IPS-15b (cell line): ENCODE data around the gene CTNNBIP1.
"Not testable (repeated sequence)": the region's sequence is repeated elsewhere in the genome, so short reads cannot be mapped to it uniquely, and the experiment has no call there.

Experiments used
- H3K27me3 ChIP-seq: one replicate; pipeline ENCODE4 v1.6.1; 2013; ENCODE audit warnings: low read length; ENCODE audit not compliant: control insufficient read depth, insufficient read depth
- H3K36me3 ChIP-seq: one replicate; pipeline ENCODE4 v1.6.1; 2013; ENCODE audit warnings: low read length; ENCODE audit not compliant: control insufficient read depth, insufficient read depth
- H3K4me1 ChIP-seq: one replicate; pipeline ENCODE4 v1.6.1; 2013; ENCODE audit warnings: mild to moderate bottlenecking, low read length; ENCODE audit not compliant: control insufficient read depth, insufficient read depth
- H3K4me3 ChIP-seq: one replicate; pipeline ENCODE4 v1.5.1; 2013; ENCODE audit warnings: low read depth, low read length
- H3K9ac ChIP-seq: one replicate; pipeline ENCODE4 v1.6.1; 2013; ENCODE audit warnings: low read depth, mild to moderate bottlenecking, low read length
- H3K9me3 ChIP-seq: one replicate; pipeline ENCODE4 v1.6.1; 2013; ENCODE audit warnings: mild to moderate bottlenecking, low read length; ENCODE audit not compliant: control insufficient read depth, insufficient read depth

The CTNNBIP1 gene

GRCh38 chr1:9910076-9910422 is at the start of gene CTNNBIP1:
Gene CTNNBIP1 (minus strand): TSS chr1:9910269. CDS start chr1:9872064, 38,205 bp downstream.
- H3K4me1 ChIP-seq = peaks cover 7% of the 10 kb centered on the region
- H3K36me3 ChIP-seq = no peaks in the 10 kb centered on the region
- no peaks in the 10 kb centered on the region for H3K27me3 ChIP-seq
- no peaks in the 10 kb centered on the region for H3K9me3 ChIP-seq
- H3K9ac ChIP-seq = peak within 1 kb of the TSS; percentile 80
- peak within 1 kb of the TSS; percentile 76 for H3K4me3 ChIP-seq

- H3K27me3 ChIP-seq = no peaks in the 10 kb centered on the region
- H3K36me3 ChIP-seq = no peaks in the 10 kb centered on the region
Measured at GRCh38 chr1:9957726-9958125, 47.7 kb upstream of the CTNNBIP1 start.

GRCh38 chr1:9946315-9946714 is 36.2 kb upstream of the CTNNBIP1 start:
- no peaks in the 10 kb centered on the region for H3K36me3 ChIP-seq
- no peak overlapping the region for H3K4me3 ChIP-seq
- no peak overlapping the region for H3K9ac ChIP-seq
- no peaks in the 10 kb centered on the region for H3K27me3 ChIP-seq
- H3K9me3 ChIP-seq = no peaks in the 10 kb centered on the region
- H3K4me1 ChIP-seq = no peaks in the 10 kb centered on the region

More at GRCh38 chr1:9957726-9958125, 47.7 kb upstream of the CTNNBIP1 start:
- no peak overlapping the region for H3K9ac ChIP-seq
- H3K4me3 ChIP-seq = no peak overlapping the region
- H3K9me3 ChIP-seq = no peaks in the 10 kb centered on the region
- peaks cover 4% of the 10 kb centered on the region for H3K4me1 ChIP-seq

GRCh38 chr1:9942939-9943788 is 33.1 kb upstream of the CTNNBIP1 start, which contains the start of the genes LZIC and NMNAT1:
Gene LZIC (minus strand): TSS chr1:9943391. CDS start chr1:9936619, 6,772 bp downstream.
Gene NMNAT1 (plus strand): TSS chr1:9943475. CDS start chr1:9972074, 28,599 bp downstream.
- Histone ChIP-seq H3K27me3 (no peaks in the 10 kb centered on the region), H3K9me3 (no peaks in the 10 kb centered on the region), H3K9ac (peak within 1 kb of the TSS; percentile 92), H3K36me3 (peaks cover 2% of the 10 kb centered on the region), H3K4me3 (peak within 1 kb of the TSS; percentile 82), H3K4me1 (no peaks in the 10 kb centered on the region)

GRCh38 chr1:9942399-9942938 is 32.4 kb upstream of the CTNNBIP1 start:
- peak overlapping the region; percentile 92 for H3K9ac ChIP-seq
- no peaks in the 10 kb centered on the region for H3K4me1 ChIP-seq
- no peaks in the 10 kb centered on the region for H3K9me3 ChIP-seq
- peak overlapping the region; percentile 82 for H3K4me3 ChIP-seq
- peaks cover 2% of the 10 kb centered on the region for H3K36me3 ChIP-seq
- H3K27me3 ChIP-seq = no peaks in the 10 kb centered on the region

- Histone ChIP-seq H3K27me3 (no peaks in the 10 kb centered on the region), H3K4me3 (no peak overlapping the region), H3K4me1 (peaks cover 12% of the 10 kb centered on the region), H3K36me3 (peaks cover 14% of the 10 kb centered on the region), H3K9ac (peak overlapping the region; percentile 37), H3K9me3 (no peaks in the 10 kb centered on the region)
Measured at GRCh38 chr1:9929431-9930385, 19.6 kb upstream of the CTNNBIP1 start.

- peaks cover 20% of the 10 kb centered on the region for H3K4me1 ChIP-seq
- H3K9me3 ChIP-seq = no peaks in the 10 kb centered on the region
Measured at GRCh38 chr1:9927259-9927658, 17.2 kb upstream of the CTNNBIP1 start.

GRCh38 chr1:9922342-9922741 is 12.3 kb upstream of the CTNNBIP1 start:
- no peak overlapping the region for H3K9ac ChIP-seq
- H3K9me3 ChIP-seq = no peaks in the 10 kb centered on the region
- H3K4me3 ChIP-seq = no peak overlapping the region
- H3K4me1 ChIP-seq = peaks cover 9% of the 10 kb centered on the region
- H3K36me3 ChIP-seq = no peaks in the 10 kb centered on the region
- no peaks in the 10 kb centered on the region for H3K27me3 ChIP-seq

More at GRCh38 chr1:9927259-9927658, 17.2 kb upstream of the CTNNBIP1 start:
- Histone ChIP-seq H3K9ac (no peak overlapping the region), H3K36me3 (peaks cover 10% of the 10 kb centered on the region), H3K27me3 (no peaks in the 10 kb centered on the region), H3K4me3 (no peak overlapping the region)

- Histone ChIP-seq H3K9me3 (no peaks in the 10 kb centered on the region), H3K4me3 (no peak overlapping the region), H3K4me1 (peaks cover 9% of the 10 kb centered on the region), H3K9ac (no peak overlapping the region), H3K36me3 (no peaks in the 10 kb centered on the region), H3K27me3 (no peaks in the 10 kb centered on the region)
Measured at GRCh38 chr1:9920606-9921005, 10.5 kb upstream of the CTNNBIP1 start.

GRCh38 chr1:9917901-9918300 is 7.8 kb upstream of the CTNNBIP1 start:
- no peaks in the 10 kb centered on the region for H3K36me3 ChIP-seq
- H3K27me3 ChIP-seq = no peaks in the 10 kb centered on the region
- H3K9ac ChIP-seq = no peak overlapping the region
- H3K9me3 ChIP-seq = no peaks in the 10 kb centered on the region
- H3K4me1 ChIP-seq = peaks cover 8% of the 10 kb centered on the region
- H3K4me3 ChIP-seq = no peak overlapping the region

- H3K9me3 ChIP-seq, H3K4me3 ChIP-seq, H3K9ac ChIP-seq, H3K27me3 ChIP-seq, H3K4me1 ChIP-seq, H3K36me3 ChIP-seq: not testable (repeated sequence)
Measured at GRCh38 chr1:9917495-9917894, 7.4 kb upstream of the CTNNBIP1 start.
